Measurements from ENCODE around the gene KLHL33.

- TF ChIP-seq POLR2A (IDR thresholded peaks at IDR 0.05) (no peak), CTCF (IDR thresholded peaks at IDR 0.05) (no peak)
Observed at GRCh38 chr14:20456971-20457370, 21.0 kb upstream of the KLHL33 start.
